SK-N-SH (cell line): ENCODE data around the gene SPRYD3. TPM values are rescaled to one million over a fixed set of nuclear protein-coding genes. Genes with fewer than 3 reads are reported as not detected.
"Not testable (repeated sequence)": the region's sequence is repeated elsewhere in the genome, so short reads cannot be mapped to it uniquely, and the experiment has no call there.

ENCODE experiments used
- CTCF ChIA-PET: fragments of 300-600, 350-600 bp; formaldehyde crosslinking; extraction: SDS; loops from one replicate; lab custom pipeline; 2021; lab: Yijun Ruan, JAX
- POLR2A ChIA-PET: fragments of 350-600 bp; sonication (Branson Sonifier 250); formaldehyde crosslinking; extraction: SDS; loops from one replicate; lab custom pipeline; 2020; ENCODE audit warnings: antibody characterized with exemption, inconsistent platforms; lab: Yijun Ruan, JAX
- DNase-seq: peaks from one replicate; pipeline ENCODE4 v3.0.0; 2012
- H2AFZ ChIP-seq: fragments of 200-600 bp; sonication (generic); 2 replicates; pipeline ENCODE4 v1.8.1; 2016; ENCODE audit warnings: antibody characterized with exemption, mild to moderate bottlenecking, low read depth
- H3F3A ChIP-seq: fragments of 200-600 bp; sonication (generic); replicated peaks from 2 replicates; pipeline ENCODE3; 2016; ENCODE audit warnings: antibody characterized with exemption, mild to moderate bottlenecking; ENCODE audit not compliant: insufficient read depth
- H3K27ac ChIP-seq, 2 experiments: fragments of 200-500 bp in 1 of 2; fragments of 200-600 bp in 1 of 2; sonication (Bioruptor generic) in 1 of 2; sonication (generic), shearing (Covaris generic) in 1 of 2; 2 replicates each; pipeline versions ENCODE4 v1.5.1 to v1.6.1; 2014 to 2016; ENCODE audit warnings: low read depth in 2 of 2, inconsistent platforms in 1 of 2, low read length in 1 of 2, mild to moderate bottlenecking in 1 of 2, mixed read lengths in 1 of 2
- H3K27me3 ChIP-seq: fragments of 200-600 bp; sonication (generic), shearing (Covaris generic); 2 replicates; pipeline ENCODE4 v1.6.1; 2016; ENCODE audit warnings: mixed run types; ENCODE audit not compliant: insufficient read depth
- H3K36me3 ChIP-seq, 2 experiments: fragments of 200-500 bp in 1 of 2; fragments of 200-600 bp in 1 of 2; sonication (Bioruptor generic) in 1 of 2; sonication (generic) in 1 of 2; replicated peaks in 1 of 2; 2 replicates each; pipeline versions ENCODE3 to v1.5.1; 2014 to 2016; ENCODE audit warnings: low read length in 1 of 2, mild to moderate bottlenecking in 1 of 2; ENCODE audit not compliant: insufficient read depth in 2 of 2, control insufficient read depth in 1 of 2
- H3K4me1 ChIP-seq, 2 experiments: fragments of 200-500 bp in 1 of 2; fragments of 200-600 bp in 1 of 2; sonication (Bioruptor generic) in 1 of 2; sonication (generic), shearing (Covaris generic) in 1 of 2; 2 replicates each; pipeline versions ENCODE4 v1.5.1 to v1.6.1; 2014 to 2016; ENCODE audit warnings: low read depth in 1 of 2, low read length in 1 of 2, mixed run types in 1 of 2; ENCODE audit not compliant: insufficient read depth in 2 of 2, control insufficient read depth in 1 of 2
- H3K4me2 ChIP-seq: fragments of 200-600 bp; sonication (generic), shearing (Covaris generic); 2 replicates; pipeline ENCODE4 v1.6.1; 2017; ENCODE audit warnings: mixed run types
- H3K4me3 ChIP-seq, 2 experiments: fragments of 200-500 bp in 1 of 2; fragments of 200-600 bp in 1 of 2; sonication (Bioruptor generic) in 1 of 2; sonication (generic), shearing (Covaris generic) in 1 of 2; 2 replicates each; pipeline versions ENCODE4 v1.5.1 to v1.8.1; 2014 to 2016; ENCODE audit warnings: low read depth in 2 of 2, inconsistent platforms in 1 of 2, low read length in 1 of 2, mild to moderate bottlenecking in 1 of 2, mixed read lengths in 1 of 2, moderate library complexity in 1 of 2
- H3K79me2 ChIP-seq: fragments of 200-600 bp; sonication (generic); 2 replicates; pipeline ENCODE4 v1.8.1; 2017; ENCODE audit warnings: mild to moderate bottlenecking; ENCODE audit not compliant: insufficient read depth
- H3K9ac ChIP-seq: fragments of 200-600 bp; sonication (generic); 2 replicates; pipeline ENCODE4 v1.6.1; 2017; ENCODE audit warnings: mixed run types
- H3K9me2 ChIP-seq: fragments of 200-600 bp; sonication (generic); 2 replicates; pipeline ENCODE4 v1.6.1; 2017; ENCODE audit warnings: mixed run types
- H3K9me3 ChIP-seq: fragments of 200-600 bp; sonication (generic); 2 replicates; pipeline ENCODE4 v1.6.1; 2017; ENCODE audit warnings: mixed run types, mild to moderate bottlenecking, moderate library complexity
- H4K20me1 ChIP-seq: fragments of 200-600 bp; sonication (generic); 2 replicates; pipeline ENCODE4 v1.6.1; 2017; ENCODE audit warnings: mild to moderate bottlenecking, mixed run types; ENCODE audit not compliant: insufficient read depth
- CHD2 ChIP-seq: fragments of 150-350 bp; IDR thresholded peaks from 2 replicates; pipeline ENCODE4 v1.6.1; 2018; ENCODE audit warnings: low read length; ENCODE audit not compliant: partially characterized antibody
- EZH2phosphoT487 ChIP-seq: fragments of 200-600 bp; sonication (generic); IDR thresholded peaks from 2 replicates; pipeline ENCODE4 v1.6.1; 2017; ENCODE audit warnings: low read depth, mixed run types, mild to moderate bottlenecking, antibody characterized with exemption, moderate library complexity, borderline replicate concordance
- JUND ChIP-seq: IDR thresholded peaks from 2 replicates; pipeline ENCODE4 v1.4.0; 2012
- MAX ChIP-seq: IDR thresholded peaks from 2 replicates; pipeline ENCODE4 v1.4.0; 2012; ENCODE audit warnings: low read depth
- MEF2A ChIP-seq: IDR thresholded peaks from 2 replicates; pipeline ENCODE4 v1.4.0; 2012; ENCODE audit warnings: low read depth, borderline replicate concordance
- MXI1 ChIP-seq: IDR thresholded peaks from 2 replicates; pipeline ENCODE4 v1.6.1; 2012; ENCODE audit warnings: mild to moderate bottlenecking, low read depth, low read length, improper control_type of control experiment
- RXRA ChIP-seq: IDR thresholded peaks from 2 replicates; pipeline ENCODE4 v1.4.0; 2012; ENCODE audit warnings: low read depth, mild to moderate bottlenecking, borderline replicate concordance
- YY1 ChIP-seq: IDR thresholded peaks from 2 replicates; pipeline ENCODE4 v1.4.0; 2012; ENCODE audit warnings: low read depth, mild to moderate bottlenecking
- WGBS: methylation state at CpG from one replicate; pipeline ENCODE4 v1.1.6; 2017; ENCODE audit warnings: low lambda C conversion rate; 5-methylcytosine and 5-hydroxymethylcytosine counted together
- polyA plus RNA-seq, 3 experiments: library from polyadenylated mRNA; depleted of rRNA; stranded (reverse); fragments of >200 nt; gene quantifications; 2 replicates each; pipeline ENCODE4 v1.2.3, GENCODE V29; 2012
- TF ChIP-seq, protein P1 (sequence below): IDR thresholded peaks from 2 replicates; pipeline ENCODE4 v1.6.1; 2012; ENCODE audit warnings: mild to moderate bottlenecking, low read depth, low read length, moderate library complexity
- TF ChIP-seq, protein P2 (sequence below): fragments of 200-600 bp; sonication (generic); IDR thresholded peaks from 2 replicates; pipeline ENCODE4 v1.6.1; 2017; ENCODE audit warnings: antibody characterized with exemption, mild to moderate bottlenecking, moderate library complexity
- TF ChIP-seq, protein P3 (sequence below): IDR thresholded peaks from 2 replicates; pipeline ENCODE4 v1.4.0; 2012; ENCODE audit warnings: low read depth, borderline replicate concordance

SPRYD3 gene
- polyA plus RNA-seq, 1 of the 3 experiments (the other 2 are of a cell fraction): 20.3 TPM

DNA sequence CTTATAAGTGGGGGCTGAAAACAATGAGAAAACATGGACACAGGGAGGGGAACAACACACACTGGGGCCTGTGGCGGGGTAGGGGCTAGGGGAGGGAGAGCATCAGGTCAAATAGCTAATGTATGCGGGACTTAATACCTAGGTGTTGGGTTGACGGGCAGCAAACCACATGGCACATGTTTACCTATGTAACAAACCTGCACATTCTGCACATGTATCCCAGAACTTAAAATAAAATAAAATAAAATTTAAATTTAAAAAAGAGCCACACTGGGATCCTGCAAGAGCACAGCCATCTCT lies 16.4 kb upstream of the SPRYD3 start:
- H3K4me2 ChIP-seq, DNase-seq, H3K27ac ChIP-seq, H3K4me3 ChIP-seq, H3K9ac ChIP-seq, H3K36me3 ChIP-seq, H3K9me3 ChIP-seq, H3K9me2 ChIP-seq, H4K20me1 ChIP-seq, H2AFZ ChIP-seq, H3K79me2 ChIP-seq, POLR2A ChIA-PET, H3K27me3 ChIP-seq: not testable (repeated sequence)
- peaks cover 28% of the 10 kb centered on the region for H3F3A ChIP-seq
- peaks cover 10 to 25% of the 10 kb centered on the region in 2 experiments; a peak in 2 of 4 replicates for H3K4me1 ChIP-seq
- 100% methylated on average over 3 of the region's 3 CpGs for WGBS
- CTCF ChIA-PET: interaction anchor here (0.7 to 1.5 kb wide), 2 partner anchors 30 to 43 kb away, joined by 3 to 10 read pairs; no protein-coding TSS in a partner anchor

GRCh38 chr12:53094796-53095595 lies 15.8 kb upstream of the SPRYD3 start:
- H3K27me3 ChIP-seq, H2AFZ ChIP-seq, H3K9me2 ChIP-seq, H3K79me2 ChIP-seq, H3K4me2 ChIP-seq, H4K20me1 ChIP-seq, H3K4me3 ChIP-seq, H3K27ac ChIP-seq, DNase-seq, POLR2A ChIA-PET, H3K9ac ChIP-seq, H3K36me3 ChIP-seq, H3K9me3 ChIP-seq: not testable (repeated sequence)
- Histone ChIP-seq H3K4me1 (peaks cover 10 to 25% of the 10 kb centered on the region in 2 experiments; a peak in 2 of 4 replicates), H3F3A (peaks cover 24% of the 10 kb centered on the region)
- CTCF ChIA-PET: interaction anchor here (0.7 to 4.9 kb wide), 4 partner anchors 13 to 42 kb away, joined by 3 to 48 read pairs (median 6); no protein-coding TSS in a partner anchor
- 85% methylated on average over 5 of the region's 5 CpGs for WGBS

- no peak overlapping the region for H3K9ac ChIP-seq
- peaks cover 24% of the 10 kb centered on the region for H3F3A ChIP-seq
- CTCF ChIA-PET: interaction anchor here (0.7 to 4.9 kb wide), 4 partner anchors 12 to 47 kb away, joined by 3 to 48 read pairs (median 4); partner anchors contain the start of gene SPRYD3
- H3K4me3 ChIP-seq: no peak overlapping the region
- WGBS: 91% methylated on average over 6 of the region's 6 CpGs
- H2AFZ ChIP-seq: no peak overlapping the region
- H4K20me1 ChIP-seq: no peaks in the 10 kb centered on the region
- TF ChIP-seq, protein P1, sequence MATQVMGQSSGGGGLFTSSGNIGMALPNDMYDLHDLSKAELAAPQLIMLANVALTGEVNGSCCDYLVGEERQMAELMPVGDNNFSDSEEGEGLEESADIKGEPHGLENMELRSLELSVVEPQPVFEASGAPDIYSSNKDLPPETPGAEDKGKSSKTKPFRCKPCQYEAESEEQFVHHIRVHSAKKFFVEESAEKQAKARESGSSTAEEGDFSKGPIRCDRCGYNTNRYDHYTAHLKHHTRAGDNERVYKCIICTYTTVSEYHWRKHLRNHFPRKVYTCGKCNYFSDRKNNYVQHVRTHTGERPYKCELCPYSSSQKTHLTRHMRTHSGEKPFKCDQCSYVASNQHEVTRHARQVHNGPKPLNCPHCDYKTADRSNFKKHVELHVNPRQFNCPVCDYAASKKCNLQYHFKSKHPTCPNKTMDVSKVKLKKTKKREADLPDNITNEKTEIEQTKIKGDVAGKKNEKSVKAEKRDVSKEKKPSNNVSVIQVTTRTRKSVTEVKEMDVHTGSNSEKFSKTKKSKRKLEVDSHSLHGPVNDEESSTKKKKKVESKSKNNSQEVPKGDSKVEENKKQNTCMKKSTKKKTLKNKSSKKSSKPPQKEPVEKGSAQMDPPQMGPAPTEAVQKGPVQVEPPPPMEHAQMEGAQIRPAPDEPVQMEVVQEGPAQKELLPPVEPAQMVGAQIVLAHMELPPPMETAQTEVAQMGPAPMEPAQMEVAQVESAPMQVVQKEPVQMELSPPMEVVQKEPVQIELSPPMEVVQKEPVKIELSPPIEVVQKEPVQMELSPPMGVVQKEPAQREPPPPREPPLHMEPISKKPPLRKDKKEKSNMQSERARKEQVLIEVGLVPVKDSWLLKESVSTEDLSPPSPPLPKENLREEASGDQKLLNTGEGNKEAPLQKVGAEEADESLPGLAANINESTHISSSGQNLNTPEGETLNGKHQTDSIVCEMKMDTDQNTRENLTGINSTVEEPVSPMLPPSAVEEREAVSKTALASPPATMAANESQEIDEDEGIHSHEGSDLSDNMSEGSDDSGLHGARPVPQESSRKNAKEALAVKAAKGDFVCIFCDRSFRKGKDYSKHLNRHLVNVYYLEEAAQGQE: no peak
- TF ChIP-seq MXI1 (no peak), MEF2A (no peak), CHD2 (no peak), RXRA (no peak), JUND (no peak), MAX (no peak), EZH2phosphoT487 (no peak), YY1 (no peak)
- TF ChIP-seq, protein P2, sequence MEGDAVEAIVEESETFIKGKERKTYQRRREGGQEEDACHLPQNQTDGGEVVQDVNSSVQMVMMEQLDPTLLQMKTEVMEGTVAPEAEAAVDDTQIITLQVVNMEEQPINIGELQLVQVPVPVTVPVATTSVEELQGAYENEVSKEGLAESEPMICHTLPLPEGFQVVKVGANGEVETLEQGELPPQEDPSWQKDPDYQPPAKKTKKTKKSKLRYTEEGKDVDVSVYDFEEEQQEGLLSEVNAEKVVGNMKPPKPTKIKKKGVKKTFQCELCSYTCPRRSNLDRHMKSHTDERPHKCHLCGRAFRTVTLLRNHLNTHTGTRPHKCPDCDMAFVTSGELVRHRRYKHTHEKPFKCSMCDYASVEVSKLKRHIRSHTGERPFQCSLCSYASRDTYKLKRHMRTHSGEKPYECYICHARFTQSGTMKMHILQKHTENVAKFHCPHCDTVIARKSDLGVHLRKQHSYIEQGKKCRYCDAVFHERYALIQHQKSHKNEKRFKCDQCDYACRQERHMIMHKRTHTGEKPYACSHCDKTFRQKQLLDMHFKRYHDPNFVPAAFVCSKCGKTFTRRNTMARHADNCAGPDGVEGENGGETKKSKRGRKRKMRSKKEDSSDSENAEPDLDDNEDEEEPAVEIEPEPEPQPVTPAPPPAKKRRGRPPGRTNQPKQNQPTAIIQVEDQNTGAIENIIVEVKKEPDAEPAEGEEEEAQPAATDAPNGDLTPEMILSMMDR: no peak
- TF ChIP-seq, protein P3, sequence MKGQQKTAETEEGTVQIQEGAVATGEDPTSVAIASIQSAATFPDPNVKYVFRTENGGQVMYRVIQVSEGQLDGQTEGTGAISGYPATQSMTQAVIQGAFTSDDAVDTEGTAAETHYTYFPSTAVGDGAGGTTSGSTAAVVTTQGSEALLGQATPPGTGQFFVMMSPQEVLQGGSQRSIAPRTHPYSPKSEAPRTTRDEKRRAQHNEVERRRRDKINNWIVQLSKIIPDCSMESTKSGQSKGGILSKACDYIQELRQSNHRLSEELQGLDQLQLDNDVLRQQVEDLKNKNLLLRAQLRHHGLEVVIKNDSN: no peak
- DNase-seq: no peak
- H3K9me3 ChIP-seq: no peaks in the 10 kb centered on the region
- no peak overlapping the region for H3K4me2 ChIP-seq
- H3K27ac ChIP-seq: no peak overlapping the region
- peaks cover 10 to 25% of the 10 kb centered on the region in 2 experiments; a peak in 2 of 4 replicates for H3K4me1 ChIP-seq
- H3K79me2 ChIP-seq: peaks cover 4% of the 10 kb centered on the region; the same call in 1 of the 2 replicates
- H3K9me2 ChIP-seq: no peaks in the 10 kb centered on the region
- no peaks in the 10 kb centered on the region for H3K36me3 ChIP-seq
- no peaks in the 10 kb centered on the region for H3K27me3 ChIP-seq
- POLR2A ChIA-PET: no interaction called here
Observed at GRCh38 chr12:53094394-53094787, 15.2 kb upstream of the SPRYD3 start.
